GM23248 (cell line): ENCODE results near the gene UROD.

Source experiments
- EZH2 ChIP-seq: fragments of 200-600 bp; sonication (generic); IDR thresholded peaks from 2 replicates; pipeline ENCODE4 v1.6.1; 2018; ENCODE audit warnings: antibody characterized with exemption, mild to moderate bottlenecking; ENCODE audit not compliant: insufficient read depth, poor library complexity, severe bottlenecking
- EZH2phosphoT487 ChIP-seq: fragments of 200-600 bp; sonication (generic); IDR thresholded peaks from 2 replicates; pipeline ENCODE4 v1.6.1; 2018; ENCODE audit warnings: antibody characterized with exemption, moderate library complexity, mild to moderate bottlenecking, low read depth; ENCODE audit not compliant: insufficient read depth

GRCh38 chr1:45012639-45013278, 705 bp downstream of the UROD start:
- TF ChIP-seq EZH2phosphoT487 (no peak), EZH2 (no peak)
